ENCODE data around the gene CITED4.

The CITED4 gene

DNA sequence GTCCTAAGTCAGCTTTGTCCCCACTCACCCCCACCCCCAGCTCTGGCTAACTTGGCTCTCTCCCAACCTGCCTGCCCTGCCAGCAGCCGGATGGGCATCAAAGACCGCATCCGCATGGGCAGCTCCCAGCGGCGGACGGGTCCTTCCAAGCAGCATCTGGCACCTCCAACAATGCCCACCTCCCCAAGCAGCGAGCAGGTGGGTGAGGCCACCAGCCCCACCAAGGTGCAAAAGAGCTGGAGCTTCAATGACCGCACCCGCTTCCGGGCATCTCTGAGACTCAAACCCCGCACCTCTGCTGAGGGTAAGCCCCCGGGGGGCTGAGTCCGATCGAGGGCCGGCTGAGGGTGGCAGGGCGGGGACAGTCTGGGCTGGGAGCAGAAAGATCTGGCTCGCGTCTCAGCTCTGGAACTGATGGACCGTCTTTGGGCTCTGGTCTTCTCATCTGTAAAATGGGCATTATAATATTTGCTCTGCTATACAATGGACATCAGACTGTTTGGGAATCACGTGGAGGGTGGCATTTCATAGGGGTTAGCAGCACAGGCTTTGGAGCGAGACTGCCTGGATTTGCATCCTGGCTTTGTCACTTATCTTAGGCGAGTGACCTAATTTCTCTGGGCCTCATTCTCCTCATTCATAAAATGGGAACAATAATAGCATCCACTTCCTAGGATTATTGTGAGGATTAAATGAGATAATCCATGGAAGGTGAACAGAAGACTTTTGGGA, 31.0 kb downstream of the CITED4 start:
- no peak for DNase-seq

DNA sequence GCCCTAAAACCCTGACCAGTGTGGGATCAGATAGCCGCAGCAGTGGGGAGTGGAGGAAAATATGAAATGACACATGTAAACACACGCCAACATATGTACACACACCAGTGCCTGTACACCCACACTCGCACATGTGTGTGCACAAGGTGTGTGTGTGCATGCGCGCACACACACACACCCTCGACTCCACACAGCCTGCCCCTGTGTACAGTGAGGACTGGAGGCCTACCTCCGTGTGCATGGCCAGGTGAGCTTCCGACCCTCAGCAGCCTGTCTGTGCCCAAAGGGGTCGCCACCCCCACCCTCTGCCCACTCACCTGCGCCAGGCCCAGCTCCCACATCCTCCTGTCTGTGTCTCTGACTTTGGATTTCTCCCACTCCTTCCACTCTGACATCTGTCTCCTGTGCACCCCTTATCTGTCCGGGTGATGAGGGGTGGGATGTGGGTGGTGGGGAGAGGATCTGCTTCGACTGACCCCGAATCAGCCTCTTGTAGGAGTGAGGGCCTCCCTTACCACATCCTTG, 31.7 kb downstream of the CITED4 start:
- no peak for DNase-seq

DNA sequence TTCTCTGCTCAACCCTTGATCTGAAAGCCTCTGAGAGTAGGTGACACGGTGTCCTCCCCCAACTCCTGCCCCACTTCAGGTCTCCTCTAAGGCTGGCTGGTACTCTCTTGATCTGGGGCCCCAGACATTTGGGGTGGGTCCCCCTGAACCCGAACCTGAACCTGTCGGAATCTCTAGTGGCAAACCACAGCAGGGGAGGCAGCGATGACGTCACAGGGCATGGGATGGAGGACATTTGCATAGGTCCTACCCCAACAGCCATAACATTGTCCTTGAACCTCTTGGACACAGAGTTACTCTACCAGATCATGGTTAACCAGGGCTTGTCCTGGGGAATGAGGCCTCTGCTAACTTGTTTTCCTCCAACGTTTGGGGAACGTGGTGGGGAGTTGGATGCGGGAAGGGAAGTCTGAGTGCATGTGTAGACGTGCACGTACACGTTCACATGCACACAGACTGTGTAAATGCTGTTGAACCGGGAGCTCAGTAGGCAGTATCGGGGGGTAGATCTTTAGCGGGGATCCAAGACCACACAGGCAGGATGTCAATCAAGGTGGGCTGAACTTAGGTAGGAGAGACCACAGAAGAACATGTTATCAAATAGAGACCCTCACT, 32.4 kb downstream of the CITED4 start:
- no peak for DNase-seq

DNA sequence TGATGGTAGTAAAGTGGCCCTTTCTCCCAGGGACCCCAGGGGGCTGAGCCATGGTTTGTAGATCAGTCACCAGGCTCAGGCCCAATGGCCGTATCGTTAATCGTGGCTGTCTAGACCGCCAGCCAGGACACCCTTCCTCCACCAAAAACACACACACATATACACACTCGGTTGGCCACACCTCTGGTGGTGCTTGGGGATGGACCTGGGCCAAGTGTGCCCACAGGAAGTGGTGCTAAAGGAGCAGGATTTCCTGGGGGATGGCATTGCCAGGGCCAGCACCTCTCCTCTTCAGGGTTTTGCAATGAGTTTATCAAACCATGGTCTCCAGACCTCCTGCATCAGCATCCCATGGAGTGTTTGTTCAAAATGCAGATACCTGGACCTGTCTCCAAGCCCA, 36.2 kb downstream of the CITED4 start:
- no peak for DNase-seq

DNA sequence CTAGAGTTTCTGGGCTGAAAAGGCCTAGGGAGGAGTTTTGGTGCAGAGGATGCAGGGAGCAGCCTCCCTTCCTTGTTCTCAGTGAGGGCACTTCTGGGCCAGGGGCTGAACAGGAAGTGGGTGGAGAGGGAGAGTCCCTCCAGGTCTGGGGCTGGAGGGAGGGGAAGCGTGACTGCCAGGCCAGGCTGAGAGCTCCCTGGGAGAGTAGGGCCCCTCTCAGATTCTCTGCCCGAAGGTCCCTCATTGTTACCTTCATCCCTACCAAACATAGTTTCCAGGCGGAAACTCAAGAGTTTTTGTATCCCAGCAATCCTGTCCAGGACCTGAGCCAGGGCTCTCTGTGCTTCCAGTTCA, 36.8 kb downstream of the CITED4 start:
- no peak for DNase-seq

DNA sequence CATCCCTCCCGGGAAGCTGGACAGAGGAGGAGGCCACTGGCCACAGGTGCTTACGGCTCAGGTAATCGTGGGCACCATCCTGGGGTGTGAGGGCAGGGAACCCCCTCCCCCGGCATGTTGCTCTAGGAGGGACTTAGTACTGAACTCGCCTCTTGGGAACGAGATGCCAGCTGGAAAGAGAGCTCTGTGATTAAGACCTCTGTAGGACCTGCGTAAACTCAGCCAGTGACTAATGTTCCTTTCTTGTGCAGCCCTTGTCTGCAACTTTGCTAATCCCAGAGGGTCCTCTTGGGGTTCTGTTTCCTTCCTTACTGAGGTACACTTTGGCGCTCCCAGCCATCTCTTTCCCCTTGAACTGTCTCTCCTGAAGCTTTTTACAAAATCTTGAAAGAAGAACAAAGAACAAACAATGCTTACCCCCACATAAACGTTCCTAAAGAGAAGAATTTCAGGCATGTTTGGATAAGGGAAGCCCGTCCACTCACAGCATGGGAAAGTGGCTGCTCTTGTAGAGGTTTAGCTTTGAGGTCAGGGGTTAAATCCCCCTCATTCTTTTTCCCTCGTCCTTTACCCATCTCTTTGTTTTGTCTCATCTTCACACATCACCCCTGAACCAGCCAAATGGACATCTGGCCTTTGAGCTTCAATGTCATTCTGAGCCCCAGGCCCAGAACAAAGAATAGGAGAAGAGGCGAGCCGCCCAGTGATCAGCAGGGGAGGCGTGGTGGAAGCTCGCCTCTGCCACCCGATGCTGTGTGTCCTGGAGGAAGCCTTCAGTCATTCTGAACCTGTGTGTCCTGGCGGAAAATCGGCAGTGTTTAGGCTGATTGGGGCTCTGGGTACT, 37.4 kb downstream of the CITED4 start:
- no peak for DNase-seq

DNA sequence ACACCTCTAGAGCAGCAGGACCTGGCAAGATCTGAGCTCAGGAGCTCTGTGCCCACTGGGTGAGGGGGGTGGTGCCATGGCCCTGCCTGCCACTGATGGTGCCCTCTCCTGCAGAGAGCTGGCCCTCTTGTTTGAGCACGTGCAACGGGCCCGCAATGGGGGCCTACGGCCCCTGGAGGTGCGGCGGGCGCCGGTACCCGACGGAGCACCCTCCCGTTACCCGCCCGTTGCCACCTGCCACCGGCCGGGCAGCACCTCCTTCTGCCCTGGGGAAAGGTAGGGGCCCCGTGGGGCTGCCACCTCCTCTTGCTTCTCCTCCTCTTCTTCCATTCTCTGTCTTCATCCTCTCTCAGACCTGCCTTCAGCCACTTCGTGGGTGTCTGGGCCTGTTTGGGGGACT, 38.2 kb downstream of the CITED4 start:
- DNase-seq = no peak

DNA sequence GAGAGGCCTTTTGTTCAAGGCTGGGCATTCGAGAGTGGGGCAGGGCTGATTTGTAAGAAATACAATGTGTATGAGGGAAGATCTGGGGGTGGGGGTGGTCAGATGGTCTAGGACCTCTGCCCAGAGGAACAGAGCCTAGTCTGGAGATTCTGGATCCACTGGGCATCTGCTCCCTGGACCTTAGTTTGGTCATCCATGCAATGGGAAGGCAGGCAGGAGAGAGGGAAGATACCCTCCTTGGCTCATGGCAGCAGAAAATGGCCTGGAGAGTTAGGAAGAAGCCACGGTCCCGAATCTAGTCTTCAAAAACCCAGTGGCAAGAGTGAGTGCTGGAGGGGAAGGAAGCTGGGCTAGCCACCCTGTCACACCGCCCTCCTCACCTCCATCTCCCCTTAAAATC, 38.8 kb downstream of the CITED4 start:
- no peak for DNase-seq

DNA sequence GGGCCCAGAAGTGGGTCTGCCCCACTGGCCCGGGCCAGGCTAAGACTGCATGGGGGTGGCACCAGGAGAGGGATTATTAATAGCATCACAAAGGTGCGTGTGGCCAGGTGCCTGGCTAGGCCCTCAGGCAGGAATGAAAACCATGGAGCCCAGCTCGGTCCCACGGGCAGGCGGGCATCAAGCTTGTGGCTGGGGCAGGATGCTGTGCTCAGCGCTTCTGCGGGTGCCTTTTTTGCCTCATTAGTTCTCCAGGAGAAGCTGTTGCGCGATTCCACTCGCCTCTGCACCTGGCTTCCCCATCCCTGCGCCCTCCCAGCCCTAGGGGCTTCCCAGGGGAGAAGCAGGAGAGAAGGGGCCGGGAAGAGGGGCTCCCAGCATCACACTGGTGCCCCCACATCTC, 39.3 kb downstream of the CITED4 start:
- no peak for DNase-seq

DNA sequence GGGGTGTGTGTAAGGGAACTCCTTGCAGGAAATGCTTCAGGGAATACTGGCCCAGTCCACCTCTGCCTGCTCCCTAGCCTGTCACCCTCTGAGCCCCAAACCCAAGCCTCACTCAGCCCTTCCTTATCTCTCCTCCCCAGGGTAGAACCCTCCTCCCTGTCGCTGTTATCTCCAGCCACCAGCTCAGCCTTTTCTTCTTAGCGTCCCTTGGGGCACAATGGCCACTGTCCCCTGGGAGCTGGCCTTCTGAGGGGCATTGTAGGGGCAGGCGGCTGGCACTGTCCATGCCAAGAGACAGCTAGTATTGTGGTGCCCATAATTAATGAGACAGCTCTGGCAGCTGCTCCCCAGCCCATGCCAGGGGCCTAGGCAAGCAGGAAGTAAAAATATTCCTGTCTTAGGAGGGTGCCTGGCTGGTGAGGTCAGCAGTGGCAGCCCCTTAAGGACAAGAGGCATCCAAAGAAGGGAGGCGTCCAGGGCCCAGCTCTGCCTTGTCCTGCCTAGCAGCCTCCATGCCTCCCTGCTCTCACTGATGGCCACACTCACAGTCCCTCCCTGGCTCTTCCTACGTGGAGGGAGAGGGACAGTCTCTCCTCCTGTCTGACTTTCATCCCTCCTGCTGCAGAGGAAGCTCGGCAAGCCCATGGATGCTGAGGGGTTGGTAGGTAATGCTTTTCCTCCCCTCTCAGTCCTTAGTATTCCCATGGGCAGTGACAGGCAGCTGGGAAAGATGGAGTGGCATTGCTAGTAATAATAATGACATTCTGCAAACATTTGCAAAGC, 41.1 kb downstream of the CITED4 start:
- DNase-seq = no peak

DNA sequence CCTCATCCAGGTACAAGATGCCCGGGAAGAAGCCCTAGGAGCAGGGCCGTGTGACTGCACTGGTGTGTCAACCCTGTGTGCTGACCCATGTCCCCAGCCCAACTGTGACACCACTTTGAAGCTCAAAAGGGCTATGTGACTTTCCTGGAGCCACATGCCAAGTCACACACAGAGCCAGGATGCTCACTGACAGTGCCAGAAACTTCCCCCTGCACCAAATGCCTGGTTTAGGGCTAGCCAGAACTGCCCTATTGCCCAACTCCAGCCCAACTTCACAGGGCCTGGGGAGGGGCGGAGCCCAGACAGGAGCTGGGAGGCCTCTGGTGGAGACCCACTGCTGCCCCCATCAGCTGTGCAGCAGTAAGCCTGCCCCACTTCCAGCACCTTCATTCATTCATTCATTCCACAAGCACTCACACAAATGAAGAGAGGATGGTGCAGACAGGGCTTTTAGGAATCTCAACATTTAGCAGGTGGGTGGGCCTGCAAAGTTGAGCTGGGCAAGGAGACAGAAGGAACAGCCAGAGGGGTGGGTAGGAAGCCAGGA, 41.8 kb downstream of the CITED4 start:
- DNase-seq = no peak

DNA sequence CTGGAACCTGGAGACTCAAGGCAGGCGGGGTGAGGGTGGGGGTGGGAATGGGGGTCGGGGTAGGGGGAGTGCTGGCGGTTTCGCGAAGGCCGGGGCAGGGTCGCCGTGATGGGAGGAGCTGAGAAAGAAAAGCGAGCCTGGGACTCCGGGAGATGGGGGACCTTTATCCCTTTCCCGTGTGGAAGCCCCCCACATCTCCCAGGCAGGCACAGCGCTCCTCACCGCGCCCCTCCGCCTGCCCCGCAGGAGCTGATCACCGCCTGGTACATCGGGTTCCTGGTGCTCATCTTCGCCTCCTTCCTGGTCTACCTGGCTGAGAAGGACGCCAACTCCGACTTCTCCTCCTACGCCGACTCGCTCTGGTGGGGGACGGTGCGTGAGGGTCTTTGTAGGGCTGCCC, 43.1 kb downstream of the CITED4 start:
- no peak for DNase-seq

DNA sequence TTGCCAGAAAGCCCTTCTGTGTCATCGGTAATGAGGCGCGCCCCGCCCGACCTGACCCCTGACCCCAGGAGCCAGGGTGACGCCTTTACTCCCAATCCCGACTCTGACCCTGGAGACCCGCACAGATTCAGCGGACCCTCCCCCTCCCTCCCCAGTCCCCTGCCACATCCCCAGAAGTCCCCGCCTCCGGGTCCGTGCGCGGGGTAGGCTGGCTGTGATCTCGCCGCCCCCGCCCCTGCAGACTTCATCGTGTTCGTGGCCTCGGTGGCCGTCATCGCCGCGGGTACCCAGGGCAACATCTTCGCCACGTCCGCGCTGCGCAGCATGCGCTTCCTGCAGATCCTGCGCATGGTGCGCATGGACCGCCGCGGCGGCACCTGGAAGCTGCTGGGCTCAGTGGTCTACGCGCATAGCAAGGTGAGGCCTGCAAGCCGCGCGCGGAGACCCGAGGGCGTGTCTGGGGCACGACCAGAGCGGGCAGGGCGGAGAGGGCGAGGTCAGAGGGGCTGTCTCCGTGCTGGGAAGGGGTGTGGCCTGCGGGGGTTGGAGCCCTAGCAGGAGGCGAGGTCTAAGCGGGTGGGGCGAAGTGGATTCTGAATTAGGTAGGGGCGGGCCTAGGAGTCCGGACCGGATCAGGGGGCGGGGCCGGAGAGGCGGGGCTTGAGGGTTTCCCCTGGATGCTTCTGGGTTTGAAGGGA, 43.8 kb downstream of the CITED4 start:
- DNase-seq = peak; percentile 93

DNA sequence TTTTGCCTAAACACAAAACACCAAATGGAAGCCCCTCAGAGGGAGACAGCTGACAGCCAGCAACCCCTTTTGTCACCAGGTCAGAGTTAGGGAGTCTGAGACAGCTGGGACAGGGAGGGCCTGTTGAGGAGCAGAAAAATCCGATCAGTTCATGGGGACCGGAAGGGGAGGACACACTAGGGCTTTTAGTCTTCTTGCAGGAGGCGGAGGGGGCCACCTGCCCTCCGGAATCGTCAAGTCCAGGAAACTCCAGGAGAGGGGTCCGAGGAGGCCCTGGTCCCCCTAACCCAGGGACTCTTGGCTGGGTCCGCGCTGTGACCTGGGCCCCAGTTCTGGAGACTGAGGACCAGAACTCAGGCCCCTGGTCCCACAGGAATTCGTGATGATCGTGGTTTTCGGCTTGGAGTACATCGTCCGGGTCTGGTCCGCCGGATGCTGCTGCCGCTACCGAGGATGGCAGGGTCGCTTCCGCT, 44.3 kb downstream of the CITED4 start:
- DNase-seq = no peak

DNA sequence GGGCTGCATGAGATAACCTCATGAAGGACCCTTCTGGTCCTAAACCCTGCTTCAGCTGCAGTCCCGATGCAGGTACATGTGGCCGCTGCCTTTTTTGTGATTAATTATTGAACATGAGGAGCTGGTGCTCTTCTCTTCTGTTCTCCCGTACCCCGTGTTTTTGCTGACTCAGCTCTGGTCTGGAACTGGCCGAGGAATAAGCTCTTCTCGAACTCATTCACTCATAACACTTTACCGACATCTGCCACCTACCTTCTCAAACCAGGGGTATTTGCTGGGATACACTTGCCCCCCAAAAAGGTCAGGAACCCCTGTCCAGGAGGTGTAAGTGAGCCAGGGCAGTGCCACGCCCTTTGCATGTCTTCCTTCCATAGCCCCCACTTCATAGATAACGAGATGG, 46.7 kb downstream of the CITED4 start:
- no peak for DNase-seq

All from CD4-positive, alpha-beta T cell treated with Interleukin-17A for 1 hour (primary cell).